Gastrocnemius medialis (tissue), 4 donors: ENCODE measurements around the gene CHST2. TPM values are rescaled to one million over a fixed set of nuclear protein-coding genes. Genes with fewer than 3 reads are reported as not detected.

ENCODE experiments used
- ATAC-seq, 2 donors: fragments of 150-250 bp; one replicate each; pipeline ENCODE4 v1.9.1; 2016
- DNase-seq, 2 donors: peaks; one replicate each; pipeline ENCODE4 v3.0.0-alpha.2; 2019
- H3K27ac ChIP-seq, 4 donors: fragments of 200-600 bp; sonication (generic); 1 replicate in 1 of 4; 2 replicates in 3 of 4; pipeline ENCODE4 v1.5.1; 2016 to 2018; ENCODE audit warnings: mild to moderate bottlenecking in 2 of 4, moderate library complexity in 1 of 4
- H3K27me3 ChIP-seq, 3 donors: fragments of 200-600 bp; sonication (generic) in 2 of 3; 1 replicate in 1 of 3; 2 replicates in 2 of 3; pipeline versions ENCODE4 v1.5.1 to v1.6.0; 2016 to 2019; ENCODE audit warnings: mild to moderate bottlenecking in 1 of 3, moderate library complexity in 1 of 3
- H3K36me3 ChIP-seq, 2 donors: fragments of 200-600 bp; sonication (generic) in 1 of 2; one replicate each; pipeline ENCODE4 v1.5.1; 2017 to 2018
- H3K4me1 ChIP-seq, 2 donors: fragments of 200-600 bp; sonication (generic) in 1 of 2; one replicate each; pipeline ENCODE4 v1.5.1; 2016 to 2017; ENCODE audit warnings: mild to moderate bottlenecking in 2 of 2
- H3K4me3 ChIP-seq, 4 donors: fragments of 200-600 bp; sonication (generic) in 3 of 4; 1 replicate in 1 of 4; 2 replicates in 3 of 4; pipeline ENCODE4 v1.5.1; 2016 to 2019; ENCODE audit warnings: mild to moderate bottlenecking in 2 of 4
- H3K9me3 ChIP-seq, 3 donors: fragments of 200-600 bp; sonication (generic) in 2 of 3; 1 replicate in 1 of 3; 2 replicates in 2 of 3; pipeline ENCODE4 v1.5.1; 2016 to 2019
- CTCF ChIP-seq, 5 experiments: fragments of 450-650 bp in 3 of 5; fragments of 200-600 bp in 2 of 5; sonication (generic) in 2 of 5; IDR thresholded peaks in 4 of 5; conservative IDR thresholded peaks in 1 of 5; 1 replicate in 4 of 5; 2 replicates in 1 of 5; pipeline ENCODE4 v1.5.1; 2016 to 2019; ENCODE audit warnings: antibody characterized with exemption in 5 of 5, mild to moderate bottlenecking in 3 of 5, moderate library complexity in 3 of 5
- POLR2A ChIP-seq, 2 donors: fragments of 450-650 bp; IDR thresholded peaks; one replicate each; pipeline ENCODE4 v1.6.1; 2017; ENCODE audit warnings: antibody characterized with exemption in 2 of 2, mild to moderate bottlenecking in 2 of 2, moderate library complexity in 2 of 2
- in situ Hi-C, 4 donors: fragments of 200-750 bp; cut with MboI; loops; one replicate each; pipeline versions ENCODE4 v1.15.0 to v1.8.0; 2017; ENCODE audit warnings: low sequenced_read_pairs in 4 of 4
- intact Hi-C: fragments of 100-400 bp; cut with DNase I; formaldehyde crosslinking; loops from one replicate; pipeline ENCODE4 v1.15.1; 2023; ENCODE audit warnings: low total_unique reads
- total RNA-seq, 4 donors: library from RNA; depleted of rRNA; stranded (reverse); fragments of >200 nt; gene quantifications; one replicate each; pipeline versions ENCODE4 v1.1.0 to v1.2.3, GENCODE V29; 2016

Gene CHST2
- total RNA-seq, 4 donors from 2014 or later: 0.41 to 2.9 (median 1.8) TPM

- ATAC-seq (no peak), DNase-seq (no peak)
- no peak for TF ChIP-seq CTCF (IDR thresholded peaks at IDR 0.05 in 4 of 5, conservative IDR thresholded peaks at IDR 0.05 in 1 of 5)
- no peak for TF ChIP-seq POLR2A (IDR thresholded peaks at IDR 0.05)
- Histone ChIP-seq H3K27ac (peak overlapping the region in 1 of 4 donors; percentile 61), H3K9me3 (no peaks in the 10 kb centered on the region), H3K4me3 (peak overlapping the region; percentile 61 to 84 (median 70)), H3K36me3 (no peaks in the 10 kb centered on the region), H3K4me1 (no peaks in the 10 kb centered on the region), H3K27me3 (peaks cover 21 to 28% (median 22%) of the 10 kb centered on the region in 3 donors)
- intact Hi-C loops: no loop called here
- in situ Hi-C loops: no loop called here
Observed at GRCh38 chr3:143118630-143119008, 952 bp upstream of the CHST2 start.

GRCh38 chr3:143119974-143120715, 574 bp downstream of the CHST2 start:
- no peaks in the 10 kb centered on the region for H3K4me1 ChIP-seq
- H3K36me3 ChIP-seq: no peaks in the 10 kb centered on the region
- in situ Hi-C loops (no loop called here), intact Hi-C loops (loop anchor here (10.0 kb wide), 1 partner anchor 525 kb away; no protein-coding TSS in a partner anchor)
- peak overlapping the region; percentile 61 to 84 (median 70) for H3K4me3 ChIP-seq
- TF ChIP-seq CTCF (IDR thresholded peaks at IDR 0.05 in 4 of 5, conservative IDR thresholded peaks at IDR 0.05 in 1 of 5) (no peak), POLR2A (IDR thresholded peaks at IDR 0.05) (no peak)
- ATAC-seq (peak; percentile 12 to 31), DNase-seq (no peak)
- H3K27ac ChIP-seq: peak overlapping the region in 3 of 4 donors; percentile 60 to 64 (median 60)
- H3K27me3 ChIP-seq: peaks cover 21 to 28% (median 22%) of the 10 kb centered on the region in 3 donors
- H3K9me3 ChIP-seq: no peaks in the 10 kb centered on the region

GRCh38 chr3:143120716-143121240, 1.2 kb downstream of the CHST2 start:
- Histone ChIP-seq H3K36me3 (no peaks in the 10 kb centered on the region), H3K4me3 (peak overlapping the region; percentile 61 to 84 (median 70)), H3K27ac (no peak overlapping the region), H3K27me3 (peaks cover 21 to 28% (median 22%) of the 10 kb centered on the region in 3 donors), H3K9me3 (no peaks in the 10 kb centered on the region), H3K4me1 (no peaks in the 10 kb centered on the region)
- no peak for TF ChIP-seq CTCF (IDR thresholded peaks at IDR 0.05 in 4 of 5, conservative IDR thresholded peaks at IDR 0.05 in 1 of 5)
- TF ChIP-seq POLR2A (IDR thresholded peaks at IDR 0.05): no peak
- no peak for ATAC-seq
- no peak for DNase-seq
- intact Hi-C loops (loop anchor here (10.0 kb wide), 1 partner anchor 524 kb away; no protein-coding TSS in a partner anchor), in situ Hi-C loops (no loop called here)

- DNase-seq: no peak
- ATAC-seq: no peak
- Histone ChIP-seq H3K4me1 (no peaks in the 10 kb centered on the region), H3K27ac (no peak overlapping the region), H3K27me3 (peaks cover 21 to 28% (median 22%) of the 10 kb centered on the region in 3 donors), H3K36me3 (no peaks in the 10 kb centered on the region), H3K9me3 (no peaks in the 10 kb centered on the region), H3K4me3 (peak overlapping the region; percentile 36 to 84 (median 70))
- in situ Hi-C loops: no loop called here
- intact Hi-C loops: loop anchor here (10.0 kb wide), 1 partner anchor 523 kb away; no protein-coding TSS in a partner anchor
- peak in 3 of 5 experiments; percentile 17 to 31 (median 24) for TF ChIP-seq CTCF (IDR thresholded peaks at IDR 0.05 in 4 of 5, conservative IDR thresholded peaks at IDR 0.05 in 1 of 5)
- no peak for TF ChIP-seq POLR2A (IDR thresholded peaks at IDR 0.05)
Observed at GRCh38 chr3:143121241-143122088, 1.9 kb downstream of the CHST2 start.
